Measurements from ENCODE around the gene CRMP1. TPM values are rescaled to one million over a fixed set of nuclear protein-coding genes. Genes with fewer than 3 reads are reported as not detected.
"Not testable (repeated sequence)": the region's sequence is repeated elsewhere in the genome, so short reads cannot be mapped to it uniquely, and the experiment has no call there.

The CRMP1 gene
- total and polyA plus RNA-seq, 5 experiments from 2014 or later: not detected

GRCh38 chr4:5857199-5857598 is 35.7 kb downstream of the CRMP1 start:
- no peak overlapping the region for H3K4me3 Mint-ChIP-seq
- no peak for ATAC-seq
- H3K27ac Mint-ChIP-seq: no peak overlapping the region
- no peaks in the 10 kb centered on the region for H3K36me3 Mint-ChIP-seq
- peaks cover 2 to 5% (median 4%) of the 10 kb centered on the region in 5 donors for H3K27me3 Mint-ChIP-seq
- H3K4me1 Mint-ChIP-seq: no peaks in the 10 kb centered on the region
- DNase-seq: no peak
- peaks cover 0 to 3% (median 0%) of the 10 kb centered on the region in 9 donors for H3K9me3 Mint-ChIP-seq
- POLR2A ChIA-PET: no interaction called here

- H3K27me3 Mint-ChIP-seq, H3K4me3 Mint-ChIP-seq, ATAC-seq, POLR2A ChIA-PET, H3K36me3 Mint-ChIP-seq, DNase-seq, H3K27ac Mint-ChIP-seq, H3K4me1 Mint-ChIP-seq, H3K9me3 Mint-ChIP-seq: not testable (repeated sequence)
These were observed 36.5 kb downstream of the CRMP1 start for GRCh38 chr4:5856362-5856761.

GRCh38 chr4:5854929-5855328 is 38.0 kb downstream of the CRMP1 start:
- H3K27me3 Mint-ChIP-seq: peaks cover 6 to 19% (median 14%) of the 10 kb centered on the region in 5 donors
- no peak for DNase-seq

DNA sequence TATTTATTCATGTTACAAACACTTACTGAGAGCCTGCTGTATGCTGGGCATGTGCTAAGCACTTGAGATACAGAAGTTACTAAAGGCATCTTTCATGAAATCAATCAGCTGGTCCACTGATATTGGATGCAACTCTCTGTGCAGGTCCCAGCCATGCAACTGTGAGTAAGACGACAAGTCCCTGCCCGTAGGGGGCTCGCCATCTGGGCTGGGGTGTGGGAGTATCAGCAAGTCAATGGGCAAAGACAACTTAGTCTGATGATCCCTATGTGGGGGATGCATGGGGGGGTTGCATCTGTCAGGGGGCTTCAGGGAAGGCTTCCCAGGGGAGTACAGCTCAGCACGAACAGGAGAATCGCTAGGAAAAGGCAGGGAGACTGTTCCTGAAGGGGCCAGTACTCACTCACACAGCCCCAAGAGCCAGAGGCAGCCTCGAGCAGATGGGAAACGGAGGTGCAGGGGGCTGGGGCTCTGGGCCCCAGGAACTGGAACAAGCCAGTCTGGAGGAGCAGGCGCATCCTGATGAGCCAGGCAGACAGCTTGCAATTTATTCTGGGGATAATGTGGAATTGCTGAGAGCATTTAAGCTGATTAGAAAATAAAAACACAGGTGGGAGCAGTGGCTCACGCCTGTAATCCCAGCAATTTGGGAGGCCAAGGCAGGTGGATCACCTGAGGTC is 40.2 kb downstream of the CRMP1 start:
- no peaks in the 10 kb centered on the region for H3K4me1 Mint-ChIP-seq
- POLR2A ChIA-PET: no interaction called here
- no peak overlapping the region for H3K4me3 Mint-ChIP-seq
- peaks cover 6 to 36% (median 17%) of the 10 kb centered on the region in 5 donors for H3K27me3 Mint-ChIP-seq
- no peaks in the 10 kb centered on the region for H3K9me3 Mint-ChIP-seq
- H3K27ac Mint-ChIP-seq: no peak overlapping the region
- H3K36me3 Mint-ChIP-seq: no peaks in the 10 kb centered on the region
- ATAC-seq (no peak), DNase-seq (no peak)

More at GRCh38 chr4:5854929-5855328, 38.0 kb downstream of the CRMP1 start:
- no peak overlapping the region for H3K27ac Mint-ChIP-seq
- no peak overlapping the region for H3K4me3 Mint-ChIP-seq
- peaks cover 0 to 3% (median 0%) of the 10 kb centered on the region in 9 donors for H3K9me3 Mint-ChIP-seq
- H3K4me1 Mint-ChIP-seq: no peaks in the 10 kb centered on the region
- POLR2A ChIA-PET: no interaction called here
- ATAC-seq: no peak
- no peaks in the 10 kb centered on the region for H3K36me3 Mint-ChIP-seq

GRCh38 chr4:5851637-5852301 is 41.1 kb downstream of the CRMP1 start:
- Mint-ChIP-seq H3K4me3 (no peak overlapping the region), H3K36me3 (no peaks in the 10 kb centered on the region), H3K27ac (no peak overlapping the region), H3K27me3 (peaks cover 6 to 36% (median 17%) of the 10 kb centered on the region in 5 donors), H3K4me1 (no peaks in the 10 kb centered on the region), H3K9me3 (no peaks in the 10 kb centered on the region)
- no peak for DNase-seq
- POLR2A ChIA-PET: no interaction called here
- no peak for ATAC-seq

DNA sequence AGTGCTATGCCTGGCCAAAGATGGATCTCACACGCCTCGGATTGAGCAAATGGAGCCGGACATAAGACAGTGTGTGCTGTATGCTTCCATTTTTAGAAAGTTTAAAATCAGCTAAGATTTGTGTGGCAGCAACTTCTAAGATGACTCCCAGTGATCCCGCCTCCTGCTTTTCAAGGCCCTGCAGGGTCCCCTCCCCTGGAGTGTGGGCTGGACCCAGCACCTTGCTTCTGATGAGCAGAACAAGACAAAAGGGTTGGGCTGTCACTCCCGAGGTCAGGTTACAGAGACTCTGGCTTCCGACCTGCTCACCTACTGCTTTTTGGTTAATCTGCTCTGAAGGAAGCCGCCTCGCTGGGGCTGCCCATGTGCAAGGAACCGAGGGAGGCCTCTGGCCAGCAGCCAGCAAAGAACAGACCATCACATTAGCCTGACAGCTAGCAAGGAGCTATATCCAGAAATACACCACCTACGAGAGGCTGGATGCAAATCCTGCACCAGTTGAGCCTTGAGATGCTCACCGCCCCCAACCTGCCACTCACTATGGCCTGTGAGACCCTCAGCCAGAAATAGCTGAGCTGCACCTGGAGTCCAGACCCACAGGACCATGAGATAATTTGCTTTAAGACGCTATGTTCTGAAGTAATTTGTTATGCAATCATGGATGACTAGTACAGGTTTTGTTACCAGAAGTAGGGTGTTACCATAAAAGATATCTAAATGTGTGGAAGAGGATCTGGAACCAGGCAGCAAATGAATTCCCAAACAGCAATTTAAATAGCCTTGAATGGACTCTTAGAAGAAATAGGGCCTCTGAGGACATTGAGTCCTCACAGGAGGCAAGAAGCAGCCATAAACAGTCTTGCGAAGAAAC is 47.6 kb downstream of the CRMP1 start:
- H3K27ac Mint-ChIP-seq: peak overlapping the region in 1 of 10 donors; percentile 1
- no peak for ATAC-seq
- peaks cover under 1 to 20% (median 6%) of the 10 kb centered on the region in 5 donors for H3K27me3 Mint-ChIP-seq

DNA sequence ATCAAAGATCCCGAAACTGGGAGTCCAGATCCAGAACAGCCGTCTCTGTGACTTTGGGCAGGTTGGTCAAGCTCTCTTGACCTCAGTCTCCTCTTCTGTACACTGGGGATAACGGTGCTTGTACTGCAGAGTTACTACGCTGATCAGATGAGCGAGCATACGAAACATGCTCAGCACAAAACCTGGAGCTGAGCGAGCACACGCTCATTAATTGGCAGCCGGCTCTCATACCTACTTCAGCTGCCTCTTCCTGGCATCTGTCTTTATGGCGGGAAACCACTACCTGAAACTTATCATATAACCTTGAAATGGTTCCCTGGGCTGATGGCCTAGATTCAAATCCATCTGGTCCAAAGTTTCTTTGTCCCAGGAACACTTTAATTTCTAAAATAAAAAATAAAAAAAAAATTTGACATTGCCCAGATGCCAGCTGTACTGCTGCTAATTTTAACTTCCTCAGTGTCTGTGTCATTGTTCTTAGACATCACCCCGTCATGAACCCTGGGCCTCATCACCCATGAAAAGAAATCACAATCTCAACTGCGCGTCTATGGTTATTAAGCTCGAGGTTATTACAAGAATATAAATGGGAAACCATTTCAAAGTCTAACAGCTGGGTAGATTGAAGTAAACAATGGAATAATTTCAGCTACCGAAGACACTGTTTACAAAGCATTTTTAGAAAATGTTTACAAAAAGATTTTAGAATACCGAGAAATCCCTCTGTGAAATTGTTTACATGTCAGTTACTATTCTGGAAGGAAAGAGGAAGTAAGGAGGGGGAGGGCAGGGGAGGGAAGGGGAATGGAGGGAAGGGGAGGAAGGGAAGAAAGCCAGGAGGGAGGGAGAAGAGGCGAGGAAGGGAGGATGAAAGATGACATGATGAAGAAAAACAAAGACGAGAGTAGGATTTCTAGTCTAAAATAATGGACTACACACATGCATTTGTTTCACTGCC is 49.0 kb downstream of the CRMP1 start:
- Mint-ChIP-seq H3K9me3 (peaks cover 0 to 10% (median 0%) of the 10 kb centered on the region in 9 donors), H3K36me3 (no peaks in the 10 kb centered on the region), H3K27ac (no peak overlapping the region), H3K4me1 (peaks cover 0 to 4% (median 0%) of the 10 kb centered on the region in 4 donors), H3K4me3 (no peak overlapping the region), H3K27me3 (peaks cover 0 to 15% (median 5%) of the 10 kb centered on the region in 5 donors)
- ATAC-seq (no peak), DNase-seq (no peak)
- POLR2A ChIA-PET: no interaction called here

More for the DNA sequence above, 47.6 kb downstream of the CRMP1 start:
- no peak overlapping the region for H3K4me3 Mint-ChIP-seq
- POLR2A ChIA-PET: no interaction called here
- DNase-seq: no peak
- H3K9me3 Mint-ChIP-seq: peaks cover 0 to 10% (median 0%) of the 10 kb centered on the region in 9 donors
- H3K36me3 Mint-ChIP-seq: no peaks in the 10 kb centered on the region
- H3K4me1 Mint-ChIP-seq: peaks cover 0 to 4% (median 0%) of the 10 kb centered on the region in 4 donors

DNA sequence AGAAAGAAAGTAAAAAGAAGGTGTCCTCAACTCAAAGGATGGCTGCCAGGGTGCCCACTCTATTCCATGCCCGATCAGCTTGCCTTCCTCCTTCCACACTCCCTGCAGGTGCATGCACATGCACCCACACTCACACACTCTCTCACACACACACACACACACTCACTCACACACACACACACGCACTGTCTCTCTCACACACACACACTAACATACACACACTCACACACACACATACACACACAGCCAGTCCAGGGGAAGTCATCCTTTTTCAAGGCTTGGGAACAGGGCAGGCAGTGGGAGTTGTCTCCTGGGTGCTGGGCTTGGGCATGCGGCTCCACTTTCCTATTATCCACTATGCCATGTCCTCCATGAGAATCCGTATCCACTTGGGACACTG is 50.4 kb downstream of the CRMP1 start:
- POLR2A ChIA-PET: no interaction called here
- Mint-ChIP-seq H3K4me1 (peaks cover 0 to 4% (median 0%) of the 10 kb centered on the region in 4 donors), H3K27ac (peak overlapping the region in 1 of 10 donors; percentile 8), H3K4me3 (no peak overlapping the region), H3K9me3 (peaks cover 0 to 10% (median 0%) of the 10 kb centered on the region in 9 donors), H3K36me3 (no peaks in the 10 kb centered on the region), H3K27me3 (peaks cover 0 to 5% (median 0%) of the 10 kb centered on the region in 5 donors)
- no peak for DNase-seq
- ATAC-seq: no peak

DNA sequence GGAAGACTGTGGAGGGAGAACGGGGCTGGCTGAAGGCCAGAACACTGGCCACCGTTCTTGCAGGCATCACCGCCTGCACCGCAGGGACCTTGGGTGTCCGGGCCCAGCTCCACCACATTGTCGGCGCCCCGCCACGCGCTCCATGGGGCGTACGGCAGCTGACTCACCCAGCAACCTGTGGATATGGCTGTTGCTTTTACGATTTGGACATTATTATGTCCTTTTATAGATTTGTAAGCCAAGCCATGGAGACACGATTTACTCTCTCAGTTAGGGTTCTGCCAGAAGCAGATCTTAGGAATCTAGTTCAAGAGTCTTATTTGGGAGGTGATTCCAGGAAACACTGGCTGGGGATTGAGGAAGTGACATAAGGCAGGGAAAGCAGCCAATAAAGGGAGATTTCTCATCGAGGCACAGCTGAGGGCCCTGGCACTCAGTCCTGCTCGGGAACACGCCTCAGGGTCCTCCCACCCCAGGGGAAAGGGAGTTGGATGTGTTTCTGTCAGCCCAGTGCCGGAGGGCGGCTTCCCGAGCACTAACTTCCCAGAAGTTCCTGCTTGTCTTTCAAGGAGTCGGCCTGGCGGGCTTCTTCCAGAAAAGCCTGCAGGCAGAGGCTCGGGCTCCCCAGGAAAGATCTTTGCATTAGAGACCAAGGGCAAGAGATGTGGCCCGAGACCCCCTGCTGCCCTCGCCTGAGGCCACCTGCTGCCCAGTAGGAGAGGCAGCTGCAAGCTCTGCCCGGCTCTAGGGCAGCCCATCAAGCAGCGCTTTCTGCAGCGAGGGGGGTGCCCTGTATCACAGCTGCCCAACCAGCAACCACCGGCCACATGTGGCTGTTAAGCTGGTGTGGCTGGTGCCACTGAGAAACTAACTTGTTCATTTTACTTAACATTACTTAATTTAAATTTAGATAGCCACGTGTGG is 52.9 kb downstream of the CRMP1 start:
- Mint-ChIP-seq H3K27ac (peak overlapping the region in 1 of 10 donors; percentile 67), H3K4me3 (no peak overlapping the region), H3K36me3 (no peaks in the 10 kb centered on the region), H3K9me3 (peaks cover 0 to 10% (median 0%) of the 10 kb centered on the region in 9 donors), H3K27me3 (peaks cover 0 to 10% (median 0%) of the 10 kb centered on the region in 5 donors), H3K4me1 (peaks cover 0 to 4% (median 0%) of the 10 kb centered on the region in 4 donors)
- no peak for DNase-seq
- POLR2A ChIA-PET: no interaction called here
- no peak for ATAC-seq

DNA sequence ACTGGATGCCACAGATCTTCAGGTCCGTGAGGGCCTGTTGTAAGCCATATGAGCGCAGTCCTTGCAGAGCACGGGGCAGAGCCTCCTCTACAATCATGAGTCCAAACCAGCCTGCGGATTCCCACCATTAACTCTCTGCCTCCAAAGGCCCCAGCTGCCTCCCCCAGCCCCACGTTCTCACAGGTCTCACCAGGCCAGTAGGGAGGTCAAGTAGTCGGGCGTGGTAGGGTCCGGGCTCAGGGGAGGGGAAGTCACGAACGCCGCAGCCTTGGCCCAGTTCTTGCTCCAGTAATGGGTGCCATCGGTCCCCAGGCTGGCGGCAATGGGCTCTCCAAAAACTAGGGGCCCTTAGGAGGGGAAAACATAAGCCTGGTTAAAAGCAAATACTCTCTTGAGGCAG is 53.6 kb downstream of the CRMP1 start:
- DNase-seq (no peak), ATAC-seq (no peak)
- H3K4me3 Mint-ChIP-seq: no peak overlapping the region
- H3K27ac Mint-ChIP-seq: peak overlapping the region in 1 of 10 donors; percentile 67
- H3K4me1 Mint-ChIP-seq: peaks cover 0 to 4% (median 0%) of the 10 kb centered on the region in 4 donors
- peaks cover 0 to 10% (median 0%) of the 10 kb centered on the region in 9 donors for H3K9me3 Mint-ChIP-seq
- H3K36me3 Mint-ChIP-seq: no peaks in the 10 kb centered on the region
- POLR2A ChIA-PET: no interaction called here
- peaks cover 0 to 10% (median 0%) of the 10 kb centered on the region in 5 donors for H3K27me3 Mint-ChIP-seq

GRCh38 chr4:5837483-5837882 is 55.4 kb downstream of the CRMP1 start:
- H3K27ac Mint-ChIP-seq, H3K4me3 Mint-ChIP-seq, ATAC-seq, H3K36me3 Mint-ChIP-seq, POLR2A ChIA-PET, DNase-seq, H3K4me1 Mint-ChIP-seq, H3K9me3 Mint-ChIP-seq: not testable (repeated sequence)
- H3K27me3 Mint-ChIP-seq: peaks cover 0 to 11% (median 2%) of the 10 kb centered on the region in 5 donors

Data from naive thymus-derived CD8-positive, alpha-beta T cell (primary cell).